ENCODE measurements around the gene ARSI.

ARSI gene

GRCh38 chr5:150254363-150254762 lies 48.3 kb downstream of the ARSI start:
- Histone ChIP-seq H3K4me1 (ENCODE audit: control insufficient read depth in 1 of 2, insufficient read depth in 1 of 2, low read depth in 1 of 2, low read length in 1 of 2) (no peaks in the 10 kb centered on the region), H3K4me3 (ENCODE audit: low read depth in 1 of 2, low read length in 1 of 2) (no peak overlapping the region), H3K27ac (no peak overlapping the region), H3K9me3 (no peaks in the 10 kb centered on the region), H3K36me3 (no peaks in the 10 kb centered on the region), H3K27me3 (no peaks in the 10 kb centered on the region)
- no peak for TF ChIP-seq CTCF (IDR thresholded peaks at IDR 0.05)

- H3K27me3 ChIP-seq, result no peaks in the 10 kb centered on the region
- H3K27ac ChIP-seq, result no peak overlapping the region
- no peaks in the 10 kb centered on the region for H3K4me1 ChIP-seq (ENCODE audit: control insufficient read depth in 1 of 2, insufficient read depth in 1 of 2, low read depth in 1 of 2, low read length in 1 of 2)
- no peak for TF ChIP-seq CTCF (IDR thresholded peaks at IDR 0.05)
- H3K9me3 ChIP-seq, result no peaks in the 10 kb centered on the region
- no peak overlapping the region for H3K4me3 ChIP-seq (ENCODE audit: low read depth in 1 of 2, low read length in 1 of 2)
- no peaks in the 10 kb centered on the region for H3K36me3 ChIP-seq
Measured at GRCh38 chr5:150253416-150254208, 49.1 kb downstream of the ARSI start.

- H3K27me3 ChIP-seq, result no peaks in the 10 kb centered on the region
- H3K4me1 ChIP-seq (ENCODE audit: control insufficient read depth in 1 of 2, insufficient read depth in 1 of 2, low read depth in 1 of 2, low read length in 1 of 2), result no peaks in the 10 kb centered on the region
- H3K36me3 ChIP-seq, result no peaks in the 10 kb centered on the region
- H3K4me3 ChIP-seq (ENCODE audit: low read depth in 1 of 2, low read length in 1 of 2), result no peak overlapping the region
- H3K27ac ChIP-seq, result no peak overlapping the region
- TF ChIP-seq CTCF (IDR thresholded peaks at IDR 0.05), result no peak
- H3K9me3 ChIP-seq, result no peaks in the 10 kb centered on the region
Measured at GRCh38 chr5:150252489-150252888, 50.2 kb downstream of the ARSI start.

GRCh38 chr5:150251504-150251903 lies 51.2 kb downstream of the ARSI start:
- no peak overlapping the region for H3K4me3 ChIP-seq (ENCODE audit: low read depth in 1 of 2, low read length in 1 of 2)

GRCh38 chr5:150249744-150250143 lies 53.0 kb downstream of the ARSI start:
- Histone ChIP-seq H3K4me1 (ENCODE audit: control insufficient read depth in 1 of 2, insufficient read depth in 1 of 2, low read depth in 1 of 2, low read length in 1 of 2) (no peaks in the 10 kb centered on the region), H3K27me3 (no peaks in the 10 kb centered on the region), H3K9me3 (no peaks in the 10 kb centered on the region), H3K27ac (no peak overlapping the region), H3K4me3 (ENCODE audit: low read depth in 1 of 2, low read length in 1 of 2) (no peak overlapping the region), H3K36me3 (no peaks in the 10 kb centered on the region)
- TF ChIP-seq CTCF (IDR thresholded peaks at IDR 0.05), result no peak

More at GRCh38 chr5:150251504-150251903, 51.2 kb downstream of the ARSI start:
- no peaks in the 10 kb centered on the region for H3K4me1 ChIP-seq (ENCODE audit: control insufficient read depth in 1 of 2, insufficient read depth in 1 of 2, low read depth in 1 of 2, low read length in 1 of 2)
- no peaks in the 10 kb centered on the region for H3K36me3 ChIP-seq
- H3K27ac ChIP-seq, result no peak overlapping the region
- H3K9me3 ChIP-seq, result no peaks in the 10 kb centered on the region
- H3K27me3 ChIP-seq, result no peaks in the 10 kb centered on the region
- no peak for TF ChIP-seq CTCF (IDR thresholded peaks at IDR 0.05)
